SK-N-SH treated with all-trans-retinoic acid at 6 μM for 48 hours (cell line): ENCODE results near the gene DMD.

Experiments
- PPARA ChIP-seq: fragments of 250-450 bp; sonication (Bioruptor Pico); IDR thresholded peaks from 2 replicates; pipeline ENCODE4 v1.5.0; 2020; ENCODE audit warnings: mild to moderate bottlenecking, borderline replicate concordance
- ZFP3 ChIP-seq: fragments of 250-450 bp; sonication (Bioruptor Pico); IDR thresholded peaks from 2 replicates; pipeline ENCODE4 v1.5.0; 2020; ENCODE audit warnings: mild to moderate bottlenecking, moderate library complexity

GRCh38 chrX:33205321-33205720, 6.0 kb downstream of the DMD start:
- no peak for TF ChIP-seq PPARA (CRISPR knock-in tag)
- TF ChIP-seq ZFP3, result no peak
